ENCODE data around the gene TNNT2.
A peak's percentile ranks its signal among the peaks of the same experiment; 100 is the strongest.

- TF ChIP-seq CTCF (IDR thresholded peaks at IDR 0.05) (peak in 1 of 12 donors; percentile 7), POLR2A (IDR thresholded peaks at IDR 0.05) (no peak)
Measured at GRCh38 chr1:201354151-201354900, 23.2 kb downstream of the TNNT2 start.
